ENCODE results near the gene CPNE6. TPM values are rescaled to one million over a fixed set of nuclear protein-coding genes. Genes with fewer than 3 reads are reported as not detected.

CPNE6 gene
- total RNA-seq, 4 donors from 2014 or later, result 0.76 TPM; not detected in 3

- H3K27me3 ChIP-seq, result no peaks in the 10 kb centered on the region
- H3K4me3 ChIP-seq, result no peak overlapping the region
- TF ChIP-seq CTCF (IDR thresholded peaks at IDR 0.05), result no peak
- no peak for TF ChIP-seq POLR2A (IDR thresholded peaks at IDR 0.05)
- H3K9me3 ChIP-seq, result no peaks in the 10 kb centered on the region
- no peak for DNase-seq
- no peak overlapping the region for H3K27ac ChIP-seq
- H3K36me3 ChIP-seq, result no peaks in the 10 kb centered on the region
- intact Hi-C loops (cut with DNase I; ENCODE audit: low total_unique reads), result no loop called here
- no peaks in the 10 kb centered on the region for H3K4me1 ChIP-seq
Observed at GRCh38 chr14:24117179-24117578, 45.8 kb downstream of the CPNE6 start.

DNA sequence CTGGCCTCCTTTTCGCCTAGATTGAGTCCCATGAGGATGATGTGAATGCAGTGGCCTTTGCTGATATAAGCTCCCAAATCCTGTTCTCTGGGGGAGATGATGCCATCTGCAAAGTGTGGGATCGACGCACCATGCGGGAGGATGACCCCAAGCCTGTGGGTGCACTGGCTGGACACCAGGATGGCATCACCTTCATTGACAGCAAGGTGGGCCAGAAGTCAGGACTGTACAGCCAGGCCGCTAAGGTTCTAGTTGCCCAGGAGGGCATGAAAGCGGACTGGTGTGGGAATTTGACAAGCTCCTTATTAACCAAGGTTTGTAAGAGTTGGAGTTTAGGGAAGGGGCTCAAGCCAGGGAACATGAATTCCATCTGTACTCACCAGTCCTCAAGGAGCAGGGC, 48.3 kb downstream of the CPNE6 start:
- Histone ChIP-seq H3K4me1 (no peaks in the 10 kb centered on the region), H3K9me3 (no peaks in the 10 kb centered on the region), H3K27me3 (no peaks in the 10 kb centered on the region), H3K36me3 (no peaks in the 10 kb centered on the region), H3K27ac (no peak overlapping the region), H3K4me3 (no peak overlapping the region)
- no peak for DNase-seq
- intact Hi-C loops (cut with DNase I; ENCODE audit: low total_unique reads), result no loop called here
- TF ChIP-seq CTCF (IDR thresholded peaks at IDR 0.05) (no peak), POLR2A (IDR thresholded peaks at IDR 0.05) (no peak)

DNA sequence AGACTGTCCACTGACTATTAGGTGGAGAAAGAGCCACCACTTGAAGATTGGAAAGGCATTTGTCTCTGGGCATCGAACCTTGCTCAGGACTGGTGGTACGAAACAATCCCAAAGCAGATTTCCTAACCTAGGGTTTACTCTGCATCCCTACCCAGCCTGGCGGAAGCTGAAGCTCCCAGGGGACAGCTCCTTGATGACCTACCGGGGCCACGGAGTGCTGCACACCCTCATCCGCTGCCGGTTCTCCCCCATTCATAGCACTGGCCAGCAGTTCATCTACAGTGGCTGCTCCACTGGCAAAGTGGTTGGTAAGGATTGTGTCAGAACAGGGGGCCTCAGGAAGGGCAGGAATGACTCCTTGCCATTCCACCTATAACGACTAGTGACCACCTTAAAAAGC, 49.8 kb downstream of the CPNE6 start:
- Histone ChIP-seq H3K4me1 (no peaks in the 10 kb centered on the region), H3K27ac (no peak overlapping the region), H3K9me3 (no peaks in the 10 kb centered on the region), H3K27me3 (no peaks in the 10 kb centered on the region), H3K36me3 (no peaks in the 10 kb centered on the region), H3K4me3 (no peak overlapping the region)
- no peak for TF ChIP-seq CTCF (IDR thresholded peaks at IDR 0.05)
- no peak for TF ChIP-seq POLR2A (IDR thresholded peaks at IDR 0.05)
- no peak for DNase-seq
- intact Hi-C loops (cut with DNase I; ENCODE audit: low total_unique reads), result no loop called here

- Histone ChIP-seq H3K36me3 (no peaks in the 10 kb centered on the region), H3K9me3 (no peaks in the 10 kb centered on the region), H3K27me3 (no peaks in the 10 kb centered on the region), H3K4me3 (no peak overlapping the region), H3K27ac (no peak overlapping the region), H3K4me1 (no peaks in the 10 kb centered on the region)
- no peak for DNase-seq
- TF ChIP-seq POLR2A (IDR thresholded peaks at IDR 0.05) (no peak), CTCF (IDR thresholded peaks at IDR 0.05) (no peak)
- intact Hi-C loops (cut with DNase I; ENCODE audit: low total_unique reads), result no loop called here
Observed at GRCh38 chr14:24122416-24122815, 51.1 kb downstream of the CPNE6 start.

- Histone ChIP-seq H3K27me3 (no peaks in the 10 kb centered on the region), H3K9me3 (no peaks in the 10 kb centered on the region), H3K4me3 (no peak overlapping the region), H3K4me1 (no peaks in the 10 kb centered on the region), H3K36me3 (no peaks in the 10 kb centered on the region), H3K27ac (no peak overlapping the region)
- DNase-seq, result no peak
- TF ChIP-seq POLR2A (IDR thresholded peaks at IDR 0.05), result no peak
- no peak for TF ChIP-seq CTCF (IDR thresholded peaks at IDR 0.05)
- intact Hi-C loops (cut with DNase I; ENCODE audit: low total_unique reads), result no loop called here
Observed at GRCh38 chr14:24122898-24123297, 51.5 kb downstream of the CPNE6 start.

Data from uterus (tissue), 4 donors.